A549 (cell line): Measurements from ENCODE around the gene GLRX3. TPM values are rescaled to one million over a fixed set of nuclear protein-coding genes. Genes with fewer than 3 reads are reported as not detected.

Experiments used
- ATAC-seq, 2 experiments: fragments of 200-7000 bp in 1 of 2; fragments of >200 bp in 1 of 2; cut with Nextera tagmentation in 1 of 2; cut with Tn5 transposase in 1 of 2; 3 replicates each; pipeline versions ENCODE4 v1.8.0 to v1.9.1; 2018 to 2020; ENCODE audit warnings: mild to moderate bottlenecking in 1 of 2, moderate library complexity in 1 of 2
- CTCF ChIA-PET: fragments of 300-600 bp; sonication (Branson Sonifier 250); formaldehyde crosslinking; extraction: SDS; loops from one replicate; lab custom pipeline; 2021; ENCODE audit warnings: antibody characterized with exemption, inconsistent platforms; lab: Yijun Ruan, JAX
- POLR2A ChIA-PET: fragments of 350-600 bp; formaldehyde crosslinking; extraction: SDS; loops from one replicate; lab custom pipeline; 2021; ENCODE audit warnings: antibody characterized with exemption, inconsistent platforms; lab: Yijun Ruan, JAX
- DNase-seq, 2 experiments: peaks; one replicate each; pipeline versions ENCODE4 v3.0.0 to v3.0.0-alpha.2; 2011 to 2016; ENCODE audit warnings: low read depth in 1 of 2, low spot score in 1 of 2
- FAIRE-seq: peaks from 2 replicates; lab custom pipeline; 2011; peaks lifted over from hg19 to GRCh38; lab: Jason Lieb, UNC
- H3K27ac ChIP-seq, 2 experiments: fragments of >200 bp; sonication (Bioruptor Twin); formaldehyde crosslinking; 3 replicates each; pipeline ENCODE4 v1.5.1; 2016 to 2017
- H3K4me1 ChIP-seq: fragments of >200 bp; sonication (Bioruptor Twin); formaldehyde crosslinking; 3 replicates; pipeline ENCODE4 v1.6.1; 2016
- H3K4me2 ChIP-seq: fragments of >200 bp; sonication (Bioruptor Twin); formaldehyde crosslinking; 3 replicates; pipeline ENCODE4 v1.6.1; 2016
- H3K4me3 ChIP-seq: fragments of >200 bp; sonication (Bioruptor Twin); formaldehyde crosslinking; 3 replicates; pipeline ENCODE4 v1.5.1; 2016
- H3K9me3 ChIP-seq: fragments of >200 bp; sonication (Bioruptor Twin); formaldehyde crosslinking; 3 replicates; pipeline ENCODE4 v1.6.1; 2016
- CBX2 ChIP-seq: fragments of 200-600 bp; sonication (generic); IDR thresholded peaks from 2 replicates; pipeline ENCODE4 v1.6.1; 2016; ENCODE audit warnings: low read depth, mild to moderate bottlenecking, borderline replicate concordance
- CBX8 ChIP-seq: fragments of 200-600 bp; sonication (generic); IDR thresholded peaks from 2 replicates; pipeline ENCODE4 v1.6.1; 2016
- CHD4 ChIP-seq: fragments of 200-600 bp; sonication (generic); IDR thresholded peaks from 2 replicates; pipeline ENCODE4 v1.6.1; 2016; ENCODE audit warnings: antibody characterized with exemption, mild to moderate bottlenecking, borderline replicate concordance
- EHMT2 ChIP-seq: fragments of 200-600 bp; sonication (generic); IDR thresholded peaks from 2 replicates; pipeline ENCODE4 v1.6.1; 2016; ENCODE audit warnings: antibody characterized with exemption, low read depth, mild to moderate bottlenecking, moderate library complexity
- EP300 ChIP-seq, 2 experiments: fragments of >200 bp; sonication (Bioruptor Twin); formaldehyde crosslinking; IDR thresholded peaks; 2 replicates in 1 of 2; 3 replicates in 1 of 2; pipeline ENCODE4 v1.6.1; 2016 to 2017
- FOSB ChIP-seq: fragments of 250-450 bp; sonication (Bioruptor Pico); IDR thresholded peaks from 2 replicates; pipeline ENCODE4 v1.5.0; 2020; ENCODE audit warnings: mild to moderate bottlenecking, moderate library complexity
- FOSL2 ChIP-seq, 2 experiments: fragments of 450-650 bp in 1 of 2; fragments of >200 bp in 1 of 2; sonication (Bioruptor Twin) in 1 of 2; formaldehyde crosslinking; IDR thresholded peaks; 2 replicates each; pipeline versions ENCODE4 v1.5.0 to v1.6.1; 2016 to 2020; ENCODE audit warnings: mild to moderate bottlenecking in 1 of 2, moderate library complexity in 1 of 2
- MAFK ChIP-seq: fragments of 450-650 bp; IDR thresholded peaks from 2 replicates; pipeline ENCODE4 v1.6.1; 2014; ENCODE audit not compliant: partially characterized antibody
- NPAS2 ChIP-seq: fragments of 250-450 bp; sonication (Bioruptor Pico); IDR thresholded peaks from 2 replicates; pipeline ENCODE4 v1.8.0; 2022; ENCODE audit warnings: mild to moderate bottlenecking, moderate library complexity, borderline replicate concordance
- NR3C1 ChIP-seq: fragments of >200 bp; sonication (Bioruptor Twin); formaldehyde crosslinking; IDR thresholded peaks from 3 replicates; pipeline ENCODE4 v1.6.1; 2017
- PHF8 ChIP-seq: fragments of 200-600 bp; sonication (generic); IDR thresholded peaks from 2 replicates; pipeline ENCODE4 v1.6.1; 2016; ENCODE audit warnings: low read depth, mild to moderate bottlenecking, antibody characterized with exemption, moderate library complexity, borderline replicate concordance
- RARB ChIP-seq: fragments of 250-450 bp; sonication (Bioruptor Pico); IDR thresholded peaks from 2 replicates; pipeline ENCODE4 v1.8.0; 2021; ENCODE audit warnings: mild to moderate bottlenecking, moderate library complexity
- RCOR1 ChIP-seq: fragments of 150-350 bp; IDR thresholded peaks from 2 replicates; pipeline ENCODE4 v1.6.1; 2014; ENCODE audit warnings: antibody characterized with exemption, low read length, low read depth
- RNF2 ChIP-seq: fragments of 200-600 bp; sonication (generic); IDR thresholded peaks from 2 replicates; pipeline ENCODE4 v1.6.1; 2016; ENCODE audit warnings: low read depth, mild to moderate bottlenecking, antibody characterized with exemption, moderate library complexity, borderline replicate concordance
- TFCP2L1 ChIP-seq: fragments of 250-450 bp; sonication (Bioruptor Pico); IDR thresholded peaks from 2 replicates; pipeline ENCODE4 v1.5.0; 2021; ENCODE audit warnings: mild to moderate bottlenecking
- ZC3H11A ChIP-seq: fragments of 450-650 bp; IDR thresholded peaks from 2 replicates; pipeline ENCODE4 v1.6.1; 2014; ENCODE audit warnings: antibody characterized with exemption, mild to moderate bottlenecking
- ZNF302 ChIP-seq: fragments of 250-450 bp; sonication (Bioruptor Pico); IDR thresholded peaks from 2 replicates; pipeline ENCODE4 v1.9.0; 2021; ENCODE audit warnings: inconsistent platforms, mild to moderate bottlenecking, moderate library complexity
- WGBS: methylation state at CpG from one replicate; pipeline ENCODE4 v1.1.6; 2017; ENCODE audit errors: missing lambda C conversion rate; 5-methylcytosine and 5-hydroxymethylcytosine counted together
- polyA plus RNA-seq, 4 experiments: library from polyadenylated mRNA; depleted of rRNA in 3 of 4; stranded (reverse); fragments of >200 nt; fragmentation: RNase III in 1 of 4; extraction: RNeasy Plus Mini Kit Qiagen cat#74134 plus additional on column Dnase treatment in 1 of 4; gene quantifications; 2 replicates in 3 of 4; 3 replicates in 1 of 4; pipeline ENCODE4 v1.2.3, GENCODE V29; 2011 to 2017
- TF ChIP-seq, protein P1 (sequence below): fragments of 450-650 bp; IDR thresholded peaks from 2 replicates; pipeline ENCODE4 v1.6.1; 2014; ENCODE audit warnings: antibody characterized with exemption
- TF ChIP-seq, protein P2 (sequence below): fragments of 250-450 bp; sonication (Bioruptor Pico); IDR thresholded peaks from 2 replicates; pipeline ENCODE4 v1.5.0; 2020; ENCODE audit warnings: low read depth, mild to moderate bottlenecking, moderate library complexity
- TF ChIP-seq, protein P3 (sequence below): IDR thresholded peaks from 2 replicates; pipeline ENCODE4 v1.6.1; 2012; ENCODE audit warnings: low read depth, borderline replicate concordance
- TF ChIP-seq, protein P4 (sequence below): IDR thresholded peaks from 2 replicates; pipeline ENCODE4 v1.6.1; 2012
- TF ChIP-seq, protein P5 (sequence below): fragments of >200 bp; sonication (Bioruptor Twin); formaldehyde crosslinking; IDR thresholded peaks from 3 replicates; pipeline ENCODE4 v1.6.1; 2016
- TF ChIP-seq, protein P6 (sequence below): fragments of >200 bp; sonication (Bioruptor Twin); formaldehyde crosslinking; IDR thresholded peaks from 2 replicates; pipeline ENCODE4 v1.6.1; 2016
- TF ChIP-seq, protein P7 (sequence below): fragments of 200-600 bp; sonication (generic); IDR thresholded peaks from 2 replicates; pipeline ENCODE4 v1.6.1; 2016; ENCODE audit warnings: antibody characterized with exemption, mild to moderate bottlenecking, moderate library complexity

GLRX3 gene
- polyA plus RNA-seq, 2 of the 4 experiments (the other 2 are of a cell fraction): 153 to 219 TPM

DNA sequence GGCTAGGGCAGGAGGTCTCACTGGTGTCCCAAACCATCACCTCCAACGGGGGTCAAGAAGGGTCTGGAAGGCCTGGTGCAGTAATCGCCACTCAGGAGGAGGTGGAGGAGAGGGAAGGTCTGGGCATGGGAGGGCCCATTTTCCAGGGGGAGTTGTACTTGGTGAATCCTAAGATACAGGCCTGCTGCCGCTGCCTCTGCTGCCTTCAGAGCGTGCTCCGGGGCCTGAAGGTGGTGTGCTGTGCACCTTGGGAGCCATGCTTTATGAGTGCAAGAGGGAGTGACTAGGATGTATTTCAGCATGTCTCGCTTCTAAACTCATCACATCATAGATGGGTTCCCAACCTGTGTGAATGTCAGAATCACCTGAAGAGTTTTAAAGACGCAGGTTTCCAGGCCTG, 78.2 kb downstream of the GLRX3 start:
- Histone ChIP-seq H3K27ac (no peak overlapping the region), H3K4me2 (no peak overlapping the region), H3K4me1 (no peaks in the 10 kb centered on the region), H3K4me3 (no peak overlapping the region), H3K9me3 (peaks cover 5% of the 10 kb centered on the region; the same call in 1 of the 3 replicates)
- ATAC-seq (no peak), DNase-seq (no peak), FAIRE-seq (no peak)
- POLR2A ChIA-PET: no interaction called here
- no peak for TF ChIP-seq NR3C1
- no peak for TF ChIP-seq MAFK
- TF ChIP-seq, protein P1, sequence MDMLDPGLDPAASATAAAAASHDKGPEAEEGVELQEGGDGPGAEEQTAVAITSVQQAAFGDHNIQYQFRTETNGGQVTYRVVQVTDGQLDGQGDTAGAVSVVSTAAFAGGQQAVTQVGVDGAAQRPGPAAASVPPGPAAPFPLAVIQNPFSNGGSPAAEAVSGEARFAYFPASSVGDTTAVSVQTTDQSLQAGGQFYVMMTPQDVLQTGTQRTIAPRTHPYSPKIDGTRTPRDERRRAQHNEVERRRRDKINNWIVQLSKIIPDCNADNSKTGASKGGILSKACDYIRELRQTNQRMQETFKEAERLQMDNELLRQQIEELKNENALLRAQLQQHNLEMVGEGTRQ: no peak
- no peak for TF ChIP-seq ZC3H11A
- no peak for TF ChIP-seq CHD4
- TF ChIP-seq, protein P2, sequence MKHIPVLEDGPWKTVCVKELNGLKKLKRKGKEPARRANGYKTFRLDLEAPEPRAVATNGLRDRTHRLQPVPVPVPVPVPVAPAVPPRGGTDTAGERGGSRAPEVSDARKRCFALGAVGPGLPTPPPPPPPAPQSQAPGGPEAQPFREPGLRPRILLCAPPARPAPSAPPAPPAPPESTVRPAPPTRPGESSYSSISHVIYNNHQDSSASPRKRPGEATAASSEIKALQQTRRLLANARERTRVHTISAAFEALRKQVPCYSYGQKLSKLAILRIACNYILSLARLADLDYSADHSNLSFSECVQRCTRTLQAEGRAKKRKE: no peak
- no peak for TF ChIP-seq RARB (CRISPR knock-in tag)
- no peak for TF ChIP-seq CBX8
- no peak for TF ChIP-seq PHF8
- TF ChIP-seq RNF2: no peak
- no peak for TF ChIP-seq FOSB (CRISPR knock-in tag)
- CTCF ChIA-PET: no interaction called here
- WGBS: 38% methylated on average over 7 of the region's 7 CpGs

DNA sequence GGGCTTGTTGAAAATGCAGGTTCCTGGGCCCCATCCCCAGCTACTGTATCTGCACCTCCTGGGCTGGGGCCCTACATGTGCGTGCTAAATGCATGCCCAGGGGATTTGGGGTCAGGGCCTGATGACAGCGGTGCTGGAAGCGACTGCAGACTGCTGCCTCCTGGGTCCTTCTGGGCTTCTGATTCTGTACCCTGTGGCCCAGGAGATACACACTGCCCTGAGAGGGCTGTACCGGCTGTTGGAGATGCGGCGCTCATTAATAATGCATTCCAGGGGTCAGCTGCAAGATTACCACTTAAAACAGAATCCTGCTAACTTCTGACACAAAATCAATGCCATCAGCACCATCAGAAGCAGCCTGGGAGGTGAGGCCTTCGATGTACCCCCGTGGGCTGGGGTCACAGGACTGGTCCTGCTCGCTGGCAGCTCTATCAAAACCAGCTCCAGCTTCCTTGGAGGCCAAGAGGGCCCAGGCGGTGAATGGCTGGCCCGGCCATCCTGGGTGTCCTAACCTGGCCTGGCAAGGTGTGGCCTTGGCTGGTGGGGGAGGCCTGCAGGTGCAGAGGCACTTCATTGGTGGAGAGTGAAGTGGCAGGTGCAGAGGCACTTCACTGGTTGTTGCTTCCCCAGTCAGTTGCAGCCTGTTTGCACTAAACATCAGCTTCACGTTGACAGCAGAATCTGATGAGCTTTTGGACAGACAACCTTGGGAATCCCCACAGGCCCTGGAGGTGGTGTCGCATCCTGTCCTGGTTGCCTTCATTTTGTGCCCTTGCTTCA, 79.2 kb downstream of the GLRX3 start:
- ChIA-PET CTCF (interaction anchor here (1.0 kb wide), 1 partner anchor 11 kb away, joined by 3 read pairs; no protein-coding TSS in a partner anchor), POLR2A (no interaction called here)
- no peak overlapping the region for H3K4me3 ChIP-seq
- no peak overlapping the region for H3K4me2 ChIP-seq
- FAIRE-seq (no peak), ATAC-seq (no peak), DNase-seq (no peak)
- WGBS: 77% methylated on average over 8 of the region's 13 CpGs
- H3K9me3 ChIP-seq: peaks cover 5% of the 10 kb centered on the region; the same call in 1 of the 3 replicates
- no peaks in the 10 kb centered on the region for H3K4me1 ChIP-seq
- no peak overlapping the region for H3K27ac ChIP-seq
- TF ChIP-seq, protein P3, sequence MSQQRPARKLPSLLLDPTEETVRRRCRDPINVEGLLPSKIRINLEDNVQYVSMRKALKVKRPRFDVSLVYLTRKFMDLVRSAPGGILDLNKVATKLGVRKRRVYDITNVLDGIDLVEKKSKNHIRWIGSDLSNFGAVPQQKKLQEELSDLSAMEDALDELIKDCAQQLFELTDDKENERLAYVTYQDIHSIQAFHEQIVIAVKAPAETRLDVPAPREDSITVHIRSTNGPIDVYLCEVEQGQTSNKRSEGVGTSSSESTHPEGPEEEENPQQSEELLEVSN: no peak
- TF ChIP-seq EHMT2: no peak
- no peak for TF ChIP-seq ZNF302 (CRISPR knock-in tag)

DNA sequence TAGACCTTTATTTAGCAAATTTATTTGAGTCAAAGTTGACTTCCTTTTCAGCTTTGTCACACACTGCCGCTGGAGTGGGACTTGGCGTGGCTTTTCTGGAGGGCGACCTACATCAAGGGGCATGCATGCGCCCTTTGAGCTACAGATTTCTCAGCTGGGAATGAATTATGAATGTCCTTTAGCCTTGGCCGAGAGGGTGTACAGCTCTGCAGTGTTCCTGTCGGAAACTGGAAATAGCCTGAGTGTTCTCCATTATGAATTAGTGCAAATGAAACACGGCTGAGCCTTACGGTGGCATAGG, 79.7 kb downstream of the GLRX3 start:
- CTCF ChIA-PET: interaction anchor here (1.0 kb wide), 1 partner anchor 11 kb away, joined by 3 read pairs; no protein-coding TSS in a partner anchor
- Histone ChIP-seq H3K4me3 (no peak overlapping the region), H3K4me2 (no peak overlapping the region), H3K4me1 (no peaks in the 10 kb centered on the region), H3K27ac (no peak overlapping the region), H3K9me3 (peaks cover 5% of the 10 kb centered on the region; the same call in 1 of the 3 replicates)
- no peak for ATAC-seq
- no peak for FAIRE-seq
- no peak for DNase-seq
- WGBS: 54% methylated on average over 8 of the region's 8 CpGs
- POLR2A ChIA-PET: no interaction called here
- TF ChIP-seq, protein P2: no peak
- TF ChIP-seq, protein P4, sequence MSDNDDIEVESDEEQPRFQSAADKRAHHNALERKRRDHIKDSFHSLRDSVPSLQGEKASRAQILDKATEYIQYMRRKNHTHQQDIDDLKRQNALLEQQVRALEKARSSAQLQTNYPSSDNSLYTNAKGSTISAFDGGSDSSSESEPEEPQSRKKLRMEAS: no peak
- no peak for TF ChIP-seq RCOR1
- TF ChIP-seq TFCP2L1 (CRISPR knock-in tag): no peak
- no peak for TF ChIP-seq EHMT2
- TF ChIP-seq FOSL2 (IDR thresholded peaks at IDR 0.05): no peak
- no peak for TF ChIP-seq FOSL2 (CRISPR knock-in tag; IDR thresholded peaks at IDR 0.05)
- no peak for TF ChIP-seq RNF2
- TF ChIP-seq, protein P5, sequence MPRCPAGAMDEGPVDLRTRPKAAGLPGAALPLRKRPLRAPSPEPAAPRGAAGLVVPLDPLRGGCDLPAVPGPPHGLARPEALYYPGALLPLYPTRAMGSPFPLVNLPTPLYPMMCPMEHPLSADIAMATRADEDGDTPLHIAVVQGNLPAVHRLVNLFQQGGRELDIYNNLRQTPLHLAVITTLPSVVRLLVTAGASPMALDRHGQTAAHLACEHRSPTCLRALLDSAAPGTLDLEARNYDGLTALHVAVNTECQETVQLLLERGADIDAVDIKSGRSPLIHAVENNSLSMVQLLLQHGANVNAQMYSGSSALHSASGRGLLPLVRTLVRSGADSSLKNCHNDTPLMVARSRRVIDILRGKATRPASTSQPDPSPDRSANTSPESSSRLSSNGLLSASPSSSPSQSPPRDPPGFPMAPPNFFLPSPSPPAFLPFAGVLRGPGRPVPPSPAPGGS: no peak
- TF ChIP-seq, protein P6, sequence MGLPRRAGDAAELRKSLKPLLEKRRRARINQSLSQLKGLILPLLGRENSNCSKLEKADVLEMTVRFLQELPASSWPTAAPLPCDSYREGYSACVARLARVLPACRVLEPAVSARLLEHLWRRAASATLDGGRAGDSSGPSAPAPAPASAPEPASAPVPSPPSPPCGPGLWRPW: no peak
- no peak for TF ChIP-seq NPAS2 (CRISPR knock-in tag)
- TF ChIP-seq NR3C1: no peak
- TF ChIP-seq CBX2: no peak
- TF ChIP-seq EP300 (IDR thresholded peaks at IDR 0.05): no peak
- TF ChIP-seq, protein P7, sequence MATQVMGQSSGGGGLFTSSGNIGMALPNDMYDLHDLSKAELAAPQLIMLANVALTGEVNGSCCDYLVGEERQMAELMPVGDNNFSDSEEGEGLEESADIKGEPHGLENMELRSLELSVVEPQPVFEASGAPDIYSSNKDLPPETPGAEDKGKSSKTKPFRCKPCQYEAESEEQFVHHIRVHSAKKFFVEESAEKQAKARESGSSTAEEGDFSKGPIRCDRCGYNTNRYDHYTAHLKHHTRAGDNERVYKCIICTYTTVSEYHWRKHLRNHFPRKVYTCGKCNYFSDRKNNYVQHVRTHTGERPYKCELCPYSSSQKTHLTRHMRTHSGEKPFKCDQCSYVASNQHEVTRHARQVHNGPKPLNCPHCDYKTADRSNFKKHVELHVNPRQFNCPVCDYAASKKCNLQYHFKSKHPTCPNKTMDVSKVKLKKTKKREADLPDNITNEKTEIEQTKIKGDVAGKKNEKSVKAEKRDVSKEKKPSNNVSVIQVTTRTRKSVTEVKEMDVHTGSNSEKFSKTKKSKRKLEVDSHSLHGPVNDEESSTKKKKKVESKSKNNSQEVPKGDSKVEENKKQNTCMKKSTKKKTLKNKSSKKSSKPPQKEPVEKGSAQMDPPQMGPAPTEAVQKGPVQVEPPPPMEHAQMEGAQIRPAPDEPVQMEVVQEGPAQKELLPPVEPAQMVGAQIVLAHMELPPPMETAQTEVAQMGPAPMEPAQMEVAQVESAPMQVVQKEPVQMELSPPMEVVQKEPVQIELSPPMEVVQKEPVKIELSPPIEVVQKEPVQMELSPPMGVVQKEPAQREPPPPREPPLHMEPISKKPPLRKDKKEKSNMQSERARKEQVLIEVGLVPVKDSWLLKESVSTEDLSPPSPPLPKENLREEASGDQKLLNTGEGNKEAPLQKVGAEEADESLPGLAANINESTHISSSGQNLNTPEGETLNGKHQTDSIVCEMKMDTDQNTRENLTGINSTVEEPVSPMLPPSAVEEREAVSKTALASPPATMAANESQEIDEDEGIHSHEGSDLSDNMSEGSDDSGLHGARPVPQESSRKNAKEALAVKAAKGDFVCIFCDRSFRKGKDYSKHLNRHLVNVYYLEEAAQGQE: no peak
